WTC11 (cell line): ENCODE results near the gene DGUOK. TPM values are rescaled to one million over a fixed set of nuclear protein-coding genes. Genes with fewer than 3 reads are reported as not detected.

Experiments used
- ATAC-seq: fragments of 200-7000 bp; cut with Tn5 transposase; 2 replicates; pipeline ENCODE4 v1.10.0; 2021; ENCODE audit warnings: mild to moderate bottlenecking, moderate library complexity
- CTCF ChIA-PET: fragments of 300-600 bp; sonication (Branson Sonifier 250); formaldehyde crosslinking; loops from one replicate; lab custom pipeline; 2021; ENCODE audit warnings: antibody characterized with exemption; lab: Charles Lee
- POLR2A ChIA-PET: fragments of 350-600 bp; sonication (Branson Sonifier 250); formaldehyde crosslinking; loops from one replicate; lab custom pipeline; 2021; ENCODE audit warnings: antibody characterized with exemption; lab: Charles Lee
- DNase-seq: peaks from one replicate; pipeline ENCODE4 v3.0.0; 2021; ENCODE audit warnings: low spot score
- H3K27ac Mint-ChIP-seq: 2 replicates; pipeline ENCODE4 v1.8.0; 2021; ENCODE audit warnings: mixed read lengths
- H3K27me3 Mint-ChIP-seq: 2 replicates; pipeline ENCODE4 v1.8.0; 2021; ENCODE audit warnings: low read depth, mild to moderate bottlenecking, moderate library complexity, mixed read lengths
- H3K36me3 Mint-ChIP-seq: 2 replicates; pipeline ENCODE4 v1.8.0; 2021; ENCODE audit warnings: mixed read lengths
- H3K4me1 Mint-ChIP-seq: 2 replicates; pipeline ENCODE4 v1.8.0; 2022; ENCODE audit warnings: mixed read lengths
- H3K4me3 Mint-ChIP-seq: 2 replicates; pipeline ENCODE4 v1.8.0; 2021; ENCODE audit warnings: mild to moderate bottlenecking, moderate library complexity, mixed read lengths
- H3K9me3 Mint-ChIP-seq: 2 replicates; pipeline ENCODE4 v1.8.0; 2021; ENCODE audit warnings: mixed read lengths
- CTCF ChIP-seq: fragments of 200-600 bp; IDR thresholded peaks from 2 replicates; pipeline ENCODE4 v1.8.0; 2022; ENCODE audit warnings: antibody characterized with exemption
- E2F5 ChIP-seq: sonication (generic); formaldehyde crosslinking; IDR thresholded peaks from 2 replicates; pipeline ENCODE4 v1.8.1; 2022; ENCODE audit warnings: mild to moderate bottlenecking, moderate library complexity, missing genetic modification reagents
- EMX1 ChIP-seq: fragments of 250-450 bp; sonication (Bioruptor Pico); IDR thresholded peaks from 2 replicates; pipeline ENCODE4 v1.8.0; 2021; ENCODE audit warnings: mild to moderate bottlenecking
- ETV6 ChIP-seq: sonication (generic); formaldehyde crosslinking; IDR thresholded peaks from 2 replicates; pipeline ENCODE4 v1.8.1; 2022; ENCODE audit warnings: mild to moderate bottlenecking, missing genetic modification reagents
- FOXP1 ChIP-seq: sonication (generic); formaldehyde crosslinking; IDR thresholded peaks from 2 replicates; pipeline ENCODE4 v1.8.0; 2022; ENCODE audit warnings: missing genetic modification reagents, mild to moderate bottlenecking, moderate library complexity, borderline replicate concordance
- MAX ChIP-seq: sonication (generic); formaldehyde crosslinking; IDR thresholded peaks from 2 replicates; pipeline ENCODE4 v1.8.0; 2022; ENCODE audit warnings: mild to moderate bottlenecking, missing genetic modification reagents
- PRDM15 ChIP-seq: sonication (generic); formaldehyde crosslinking; IDR thresholded peaks from 2 replicates; pipeline ENCODE4 v1.8.0; 2022; ENCODE audit warnings: missing genetic modification reagents
- USF1 ChIP-seq: sonication (generic); formaldehyde crosslinking; IDR thresholded peaks from 2 replicates; pipeline ENCODE4 v1.8.0; 2022; ENCODE audit warnings: mild to moderate bottlenecking, missing genetic modification reagents
- USF2 ChIP-seq: sonication (generic); formaldehyde crosslinking; IDR thresholded peaks from 2 replicates; pipeline ENCODE4 v1.8.1; 2023; ENCODE audit warnings: mild to moderate bottlenecking, missing genetic modification reagents, moderate library complexity
- ZNF219 ChIP-seq: sonication (generic); formaldehyde crosslinking; IDR thresholded peaks from 2 replicates; pipeline ENCODE4 v1.8.0; 2023; ENCODE audit warnings: missing genetic modification reagents, mild to moderate bottlenecking, borderline replicate concordance
- ZNF423 ChIP-seq: fragments of 250-450 bp; sonication (Bioruptor Pico); IDR thresholded peaks from 2 replicates; pipeline ENCODE4 v2.1.2; 2022; ENCODE audit warnings: mild to moderate bottlenecking, moderate library complexity
- ZNF532 ChIP-seq: fragments of 250-450 bp; sonication (Bioruptor Pico); IDR thresholded peaks from 2 replicates; pipeline ENCODE4 v1.9.0; 2021; ENCODE audit warnings: mild to moderate bottlenecking, borderline replicate concordance
- ZNF671 ChIP-seq: fragments of 250-450 bp; sonication (Bioruptor Pico); IDR thresholded peaks from 2 replicates; pipeline ENCODE4 v1.8.0; 2021; ENCODE audit warnings: mild to moderate bottlenecking
- total RNA-seq: library from RNA; stranded (reverse); gene quantifications from 3 replicates; pipeline ENCODE4 v1.2.3, GENCODE V29; 2021

Gene DGUOK
- total RNA-seq, 1 experiment from 2014 or later: 105 TPM

- TF ChIP-seq USF2: no peak
- TF ChIP-seq EMX1 (CRISPR knock-in tag): no peak
These were observed 32.8 kb upstream of the DGUOK start (continued) for GRCh38 chr2:73893764-73894474.

- TF ChIP-seq MAX: no peak
- TF ChIP-seq E2F5: no peak
- no peak for TF ChIP-seq USF1 (CRISPR knock-in tag)
- no peak for TF ChIP-seq PRDM15 (CRISPR knock-in tag)
- TF ChIP-seq ETV6 (CRISPR knock-in tag): no peak
- no peaks in the 10 kb centered on the region for H3K36me3 Mint-ChIP-seq
- CTCF ChIA-PET: interaction anchor here (4.3 kb wide), 1 partner anchor 13 kb away, joined by 14 read pairs; no protein-coding TSS in a partner anchor
- no peak overlapping the region for H3K4me3 Mint-ChIP-seq
- no peaks in the 10 kb centered on the region for H3K9me3 Mint-ChIP-seq
- H3K27ac Mint-ChIP-seq: no peak overlapping the region
- DNase-seq (no peak), ATAC-seq (no peak)
- no peaks in the 10 kb centered on the region for H3K27me3 Mint-ChIP-seq
- H3K4me1 Mint-ChIP-seq: no peaks in the 10 kb centered on the region
- POLR2A ChIA-PET: no interaction called here
These were observed 32.2 kb upstream of the DGUOK start for GRCh38 chr2:73894475-73894850.

GRCh38 chr2:73894877-73895276, 31.8 kb upstream of the DGUOK start:
- no peak for ATAC-seq
- no peaks in the 10 kb centered on the region for H3K27me3 Mint-ChIP-seq
- no peak overlapping the region for H3K4me3 Mint-ChIP-seq
- DNase-seq: no peak
- no peak for TF ChIP-seq ZNF671 (CRISPR knock-in tag)
- no peak for TF ChIP-seq ZNF219 (CRISPR knock-in tag)
- no peak for TF ChIP-seq ZNF423
- TF ChIP-seq ZNF532 (CRISPR knock-in tag): no peak
- TF ChIP-seq FOXP1 (CRISPR knock-in tag): no peak
- no peak for TF ChIP-seq CTCF
- no peaks in the 10 kb centered on the region for H3K4me1 Mint-ChIP-seq
- H3K9me3 Mint-ChIP-seq: no peaks in the 10 kb centered on the region
- H3K27ac Mint-ChIP-seq: no peak overlapping the region
- POLR2A ChIA-PET: no interaction called here
- CTCF ChIA-PET: interaction anchor here (4.3 kb wide), 1 partner anchor 13 kb away, joined by 14 read pairs; no protein-coding TSS in a partner anchor
- H3K36me3 Mint-ChIP-seq: no peaks in the 10 kb centered on the region
